Kidney (tissue), 14 donors: ENCODE data around the gene CXCR2. TPM values are rescaled to one million over a fixed set of nuclear protein-coding genes. Genes with fewer than 3 reads are reported as not detected.

Source experiments
- DNase-seq, 5 donors: peaks; one replicate each; pipeline ENCODE4 v3.0.0-alpha.2; 2013 to 2020
- FAIRE-seq: peaks from 2 replicates; lab custom pipeline; 2012; peaks lifted over from hg19 to GRCh38; lab: Jason Lieb, UNC
- H3K27ac ChIP-seq, 2 donors: one replicate each; pipeline ENCODE4 v1.7.0; 2013; ENCODE audit warnings: low read depth in 2 of 2, low read length in 2 of 2, inconsistent platforms in 1 of 2
- H3K27me3 ChIP-seq: one replicate; pipeline ENCODE4 v1.7.1; 2013; ENCODE audit warnings: low read length, inconsistent platforms; ENCODE audit not compliant: control insufficient read depth, insufficient read depth
- H3K36me3 ChIP-seq, 3 donors: one replicate each; pipeline versions ENCODE4 v1.7.0 to v1.7.1; 2013; ENCODE audit warnings: low read length in 3 of 3, control low read depth in 1 of 3, inconsistent platforms in 1 of 3; ENCODE audit not compliant: insufficient read depth in 3 of 3, control insufficient read depth in 2 of 3
- H3K4me1 ChIP-seq, 3 donors: one replicate each; pipeline versions ENCODE4 v1.7.0 to v1.7.1; 2013; ENCODE audit warnings: low read length in 3 of 3, inconsistent platforms in 1 of 3, low read depth in 1 of 3; ENCODE audit not compliant: control insufficient read depth in 2 of 3, insufficient read depth in 2 of 3
- H3K4me3 ChIP-seq, 3 donors: one replicate each; pipeline versions ENCODE4 v1.7.0 to v1.8.1; 2013; ENCODE audit warnings: low read length in 3 of 3, control low read depth in 1 of 3, inconsistent platforms in 1 of 3
- H3K9ac ChIP-seq, 3 donors: one replicate each; pipeline versions ENCODE4 v1.7.0 to v1.7.1; 2013; ENCODE audit warnings: low read length in 3 of 3, control low read depth in 1 of 3, inconsistent platforms in 1 of 3
- H3K9me3 ChIP-seq, 3 donors: one replicate each; pipeline versions ENCODE4 v1.7.0 to v1.7.1; 2013; ENCODE audit warnings: low read length in 3 of 3, control low read depth in 1 of 3, inconsistent platforms in 1 of 3; ENCODE audit not compliant: control insufficient read depth in 2 of 3, insufficient read depth in 1 of 3
- intact Hi-C: fragments of 100-400 bp; cut with DNase I; formaldehyde crosslinking; loops from one replicate; pipeline ENCODE4 v1.11.1; 2022
- polyA plus RNA-seq: library from polyadenylated mRNA; stranded (reverse); fragments of 350-450 nt; fragmentation: Illumina TruSeq; extraction: RNeasy Lipid Tissue Mini Kit (QIAGEN cat#74804); gene quantifications from one replicate; pipeline ENCODE4 v1.2.3, GENCODE V29; 2014; ENCODE audit warnings: low read depth, low replicate concordance; ENCODE audit not compliant: insufficient read depth
- total RNA-seq: library from RNA; stranded (reverse); fragmentation: NEBNext Ultra II Directional; extraction: Animal tissue kit (Norgen Biotek cat#: 25700); gene quantifications from one replicate; pipeline ENCODE4 v1.2.1, GENCODE V29; 2021
- TF ChIP-seq, protein P1 (sequence below): IDR thresholded peaks from 3 replicates; pipeline ENCODE4 v1.5.1; 2012; ENCODE audit warnings: mild to moderate bottlenecking, moderate library complexity, borderline replicate concordance; ENCODE audit not compliant: insufficient read depth; ENCODE audit errors: extremely low read depth
- donor health status: control.
- donor health status: control.
- donor health status: control.
- donor health status: control.
- donor health status: control.
- donor health status: DM: yes; HTN: yes; CAD: no.
- donor health status: Normal renal cell carcinoma (clear cell type).

The CXCR2 gene
- total and polyA plus RNA-seq, 2 donors from 2014 or later = 0.44 TPM; not detected in 1

DNA sequence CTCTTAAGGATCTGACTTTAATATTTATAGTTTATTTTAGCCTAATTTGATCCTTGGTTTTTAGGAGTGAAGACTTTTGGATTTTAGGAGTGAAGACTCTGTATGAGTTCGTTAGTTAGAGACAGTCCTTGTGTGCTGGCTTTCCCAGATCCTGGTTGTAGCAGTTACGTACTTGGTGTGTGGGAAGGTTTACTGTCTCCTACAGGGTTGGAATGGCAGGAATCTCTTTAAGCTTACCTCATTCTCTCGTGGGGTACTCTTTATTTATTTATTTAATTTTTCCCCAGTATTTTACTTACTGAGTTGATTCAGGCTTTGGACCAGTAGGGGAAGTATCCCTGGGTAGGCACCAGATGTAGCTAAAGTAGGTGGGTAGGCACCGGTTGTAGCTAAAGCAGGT is 1.8 kb upstream of the CXCR2 start:
- no peak overlapping the region for H3K4me3 ChIP-seq
- DNase-seq = no peak
- no peak for FAIRE-seq
- no peak overlapping the region for H3K9ac ChIP-seq
- no peaks in the 10 kb centered on the region for H3K27me3 ChIP-seq
- H3K9me3 ChIP-seq = no peaks in the 10 kb centered on the region
- intact Hi-C loops = no loop called here
- no peaks in the 10 kb centered on the region for H3K36me3 ChIP-seq
- TF ChIP-seq, protein P1, sequence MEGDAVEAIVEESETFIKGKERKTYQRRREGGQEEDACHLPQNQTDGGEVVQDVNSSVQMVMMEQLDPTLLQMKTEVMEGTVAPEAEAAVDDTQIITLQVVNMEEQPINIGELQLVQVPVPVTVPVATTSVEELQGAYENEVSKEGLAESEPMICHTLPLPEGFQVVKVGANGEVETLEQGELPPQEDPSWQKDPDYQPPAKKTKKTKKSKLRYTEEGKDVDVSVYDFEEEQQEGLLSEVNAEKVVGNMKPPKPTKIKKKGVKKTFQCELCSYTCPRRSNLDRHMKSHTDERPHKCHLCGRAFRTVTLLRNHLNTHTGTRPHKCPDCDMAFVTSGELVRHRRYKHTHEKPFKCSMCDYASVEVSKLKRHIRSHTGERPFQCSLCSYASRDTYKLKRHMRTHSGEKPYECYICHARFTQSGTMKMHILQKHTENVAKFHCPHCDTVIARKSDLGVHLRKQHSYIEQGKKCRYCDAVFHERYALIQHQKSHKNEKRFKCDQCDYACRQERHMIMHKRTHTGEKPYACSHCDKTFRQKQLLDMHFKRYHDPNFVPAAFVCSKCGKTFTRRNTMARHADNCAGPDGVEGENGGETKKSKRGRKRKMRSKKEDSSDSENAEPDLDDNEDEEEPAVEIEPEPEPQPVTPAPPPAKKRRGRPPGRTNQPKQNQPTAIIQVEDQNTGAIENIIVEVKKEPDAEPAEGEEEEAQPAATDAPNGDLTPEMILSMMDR = no peak
- H3K27ac ChIP-seq = no peak overlapping the region
- no peaks in the 10 kb centered on the region for H3K4me1 ChIP-seq

DNA sequence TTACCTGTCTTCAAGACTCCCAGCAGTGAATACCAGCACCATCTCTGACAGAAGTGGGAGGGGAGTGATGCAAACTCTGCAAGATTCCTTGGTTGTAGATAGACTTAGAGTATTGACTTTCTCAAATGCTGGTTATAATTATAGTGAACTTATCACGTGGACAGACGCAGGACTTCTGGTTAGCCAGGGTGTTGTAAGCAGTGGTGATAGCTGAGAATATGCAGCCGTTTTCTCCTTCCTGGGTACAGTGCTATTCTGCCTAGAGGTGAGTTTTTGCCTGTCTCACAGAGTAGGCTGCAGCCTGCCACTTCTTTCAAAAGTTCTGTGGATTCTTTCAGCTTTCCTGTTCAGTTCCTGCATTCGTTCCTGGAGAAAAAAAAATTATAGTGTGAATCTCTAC is 733 bp upstream of the CXCR2 start:
- Histone ChIP-seq H3K27ac (no peak overlapping the region), H3K4me3 (no peak overlapping the region)

DNA sequence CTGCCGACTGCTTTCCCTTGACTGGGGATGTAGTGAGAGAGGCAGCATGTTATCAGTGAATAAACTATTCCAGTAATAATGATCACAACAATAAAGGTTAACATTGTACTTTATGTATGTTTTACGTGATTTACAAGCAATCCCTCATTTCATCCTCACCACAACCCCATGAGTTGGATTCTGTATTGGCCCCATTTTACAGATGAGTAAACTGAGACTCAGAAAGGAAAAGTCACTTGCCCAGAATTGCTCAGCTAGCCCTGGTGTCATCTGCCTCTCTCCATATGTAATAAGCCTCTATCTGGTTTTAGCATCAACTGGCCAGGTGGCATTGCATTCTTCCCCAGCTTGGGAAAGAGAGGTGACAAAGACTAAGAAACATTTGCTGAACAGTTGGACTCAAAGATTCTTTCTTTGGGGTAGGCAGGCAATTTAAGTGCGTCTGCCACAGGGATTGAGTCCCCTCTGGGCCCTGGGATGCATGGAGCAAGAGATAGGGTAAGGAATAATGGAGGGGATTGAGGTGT is 2.2 kb downstream of the CXCR2 start:
- intact Hi-C loops = no loop called here
- no peaks in the 10 kb centered on the region for H3K27me3 ChIP-seq
- TF ChIP-seq, protein P1 = no peak
- no peak overlapping the region for H3K27ac ChIP-seq
- no peaks in the 10 kb centered on the region for H3K9me3 ChIP-seq
- no peak overlapping the region for H3K4me3 ChIP-seq
- H3K9ac ChIP-seq = no peak overlapping the region
- FAIRE-seq = no peak
- no peak for DNase-seq
- no peaks in the 10 kb centered on the region for H3K4me1 ChIP-seq
- no peaks in the 10 kb centered on the region for H3K36me3 ChIP-seq

More for the DNA sequence above, 733 bp upstream of the CXCR2 start:
- intact Hi-C loops = no loop called here
- Histone ChIP-seq H3K9me3 (no peaks in the 10 kb centered on the region), H3K36me3 (no peaks in the 10 kb centered on the region), H3K9ac (no peak overlapping the region), H3K27me3 (no peaks in the 10 kb centered on the region), H3K4me1 (no peaks in the 10 kb centered on the region)
- TF ChIP-seq, protein P1 = no peak
- no peak for DNase-seq
- FAIRE-seq = no peak
